HepG2 (cell line): Measurements from ENCODE around the gene SLC22A23. TPM values are rescaled to one million over a fixed set of nuclear protein-coding genes. Genes with fewer than 3 reads are reported as not detected.
A peak's percentile ranks its signal among the peaks of the same experiment; 100 is the strongest.

Source experiments
- ATF7 ChIP-seq, 2 experiments: fragments of 450-650 bp in 1 of 2; sonication (generic) in 1 of 2; formaldehyde crosslinking in 1 of 2; IDR thresholded peaks; 2 replicates each; pipeline versions ENCODE4 v1.4.0 to v1.6.1; 2016 to 2020; ENCODE audit warnings: antibody characterized with exemption in 1 of 2, mild to moderate bottlenecking in 1 of 2, missing genetic modification reagents in 1 of 2
- CEBPG ChIP-seq: IDR thresholded peaks from 2 replicates; pipeline ENCODE4 v1.6.1; 2016
- FOXJ3 ChIP-seq: sonication (generic); formaldehyde crosslinking; IDR thresholded peaks from 2 replicates; pipeline ENCODE4 v1.4.0; 2020; ENCODE audit warnings: missing genetic modification reagents, mild to moderate bottlenecking, borderline replicate concordance
- GZF1 ChIP-seq: sonication (generic); formaldehyde crosslinking; IDR thresholded peaks from 2 replicates; pipeline ENCODE4 v1.5.1; 2020; ENCODE audit warnings: mild to moderate bottlenecking, missing genetic modification reagents
- HNF4G ChIP-seq, 2 experiments: sonication (generic) in 1 of 2; formaldehyde crosslinking in 1 of 2; IDR thresholded peaks; 2 replicates each; pipeline versions ENCODE4 v1.4.0 to v1.6.1; 2011 to 2020; ENCODE audit warnings: borderline replicate concordance in 2 of 2, low read depth in 2 of 2, mild to moderate bottlenecking in 2 of 2, low read length in 1 of 2, missing genetic modification reagents in 1 of 2, moderate library complexity in 1 of 2
- KDM4B ChIP-seq: sonication (generic); formaldehyde crosslinking; IDR thresholded peaks from 2 replicates; pipeline ENCODE4 v1.4.0; 2020; ENCODE audit warnings: missing genetic modification reagents
- MED1 ChIP-seq: sonication (generic); formaldehyde crosslinking; IDR thresholded peaks from 2 replicates; pipeline ENCODE4 v1.4.0; 2020; ENCODE audit warnings: missing genetic modification reagents
- MLXIP ChIP-seq: sonication (generic); formaldehyde crosslinking; IDR thresholded peaks from 2 replicates; pipeline ENCODE4 v1.9.0; 2021; ENCODE audit warnings: missing genetic modification reagents, borderline replicate concordance
- NCOA1 ChIP-seq: sonication (generic); formaldehyde crosslinking; IDR thresholded peaks from 2 replicates; pipeline ENCODE4 v1.9.0; 2021; ENCODE audit warnings: missing genetic modification reagents
- NFKBIZ ChIP-seq: IDR thresholded peaks from 2 replicates; pipeline ENCODE4 v1.6.1; 2018; ENCODE audit warnings: missing genetic modification reagents, missing compliant biosample characterization
- NPAS2 ChIP-seq: sonication (generic); formaldehyde crosslinking; IDR thresholded peaks from 2 replicates; pipeline ENCODE4 v1.8.0; 2022; ENCODE audit warnings: mild to moderate bottlenecking, missing genetic modification reagents, borderline replicate concordance
- PBX3 ChIP-seq: sonication (generic); formaldehyde crosslinking; IDR thresholded peaks from 2 replicates; pipeline ENCODE4 v1.8.1; 2023; ENCODE audit warnings: missing genetic modification reagents, inconsistent platforms, borderline replicate concordance
- POLR2A ChIP-seq, 2 experiments: IDR thresholded peaks; 2 replicates each; pipeline ENCODE4 v1.6.1; 2011; ENCODE audit warnings: low read depth in 2 of 2, low read length in 2 of 2, mild to moderate bottlenecking in 1 of 2, moderate library complexity in 1 of 2; ENCODE audit not compliant: insufficient read depth in 1 of 2
- RNF219 ChIP-seq: sonication (generic); formaldehyde crosslinking; IDR thresholded peaks from 2 replicates; pipeline ENCODE4 v1.5.0; 2020; ENCODE audit warnings: mild to moderate bottlenecking, missing genetic modification reagents
- SMC3 ChIP-seq: IDR thresholded peaks from 2 replicates; pipeline ENCODE4 v1.6.1; 2011; ENCODE audit warnings: low read length, improper control_type of control experiment
- SNAPC2 ChIP-seq: sonication (generic); formaldehyde crosslinking; IDR thresholded peaks from 2 replicates; pipeline ENCODE4 v1.8.1; 2022; ENCODE audit warnings: mild to moderate bottlenecking, missing genetic modification reagents
- SRY ChIP-seq: sonication (generic); formaldehyde crosslinking; IDR thresholded peaks from 2 replicates; pipeline ENCODE4 v1.8.0; 2022; ENCODE audit warnings: mild to moderate bottlenecking, missing genetic modification reagents
- STAT6 ChIP-seq: sonication (generic); formaldehyde crosslinking; IDR thresholded peaks from 2 replicates; pipeline ENCODE4 v1.4.0; 2020; ENCODE audit warnings: missing genetic modification reagents, mild to moderate bottlenecking, borderline replicate concordance
- ZFP62 ChIP-seq: sonication (generic); formaldehyde crosslinking; IDR thresholded peaks from 2 replicates; pipeline ENCODE4 v1.4.0; 2020; ENCODE audit warnings: missing genetic modification reagents
- ZNF235 ChIP-seq: sonication (generic); formaldehyde crosslinking; IDR thresholded peaks from 2 replicates; pipeline ENCODE4 v1.8.1; 2023; ENCODE audit warnings: mild to moderate bottlenecking, missing genetic modification reagents, borderline replicate concordance
- ZNF572 ChIP-seq: sonication (generic); formaldehyde crosslinking; IDR thresholded peaks from 2 replicates; pipeline ENCODE4 v1.5.1; 2020; ENCODE audit warnings: mild to moderate bottlenecking, missing genetic modification reagents
- polyA plus RNA-seq, 8 experiments: library from polyadenylated mRNA; depleted of rRNA in 3 of 8; stranded (reverse) in 7 of 8; unstranded in 1 of 8; fragments of >200 nt; fragmentation: Illumina TruSeq in 4 of 8; extraction: Trizol in 4 of 8; gene quantifications; 2 replicates each; pipeline versions ENCODE4 v1.2.1 to v1.2.3, GENCODE V29; 2011 to 2016; ENCODE audit warnings: low read depth in 4 of 8, missing spikeins in 1 of 8, mixed read lengths in 1 of 8; ENCODE audit not compliant: insufficient read depth in 1 of 8
- total RNA-seq, 5 experiments: library from RNA; depleted of rRNA; stranded (reverse); fragments of >200 nt; fragmentation: Illumina TruSeq; extraction: Trizol; gene quantifications; 2 replicates each; pipeline ENCODE4 v1.2.3, GENCODE V29; 2016; ENCODE audit warnings: low read depth in 1 of 5

SLC22A23 gene
- total and polyA plus RNA-seq, 2 of the 13 experiments (the other 11 are each of a cell fraction or from before 2014, with no cell fraction given), result 11.8 to 17.5 TPM

GRCh38 chr6:3356056-3356823, 100.6 kb downstream of the SLC22A23 start (continued):
- TF ChIP-seq MED1 (CRISPR knock-in tag), result peak; percentile 72
- TF ChIP-seq SMC3, result 0 out of 2 replicates have a peak, but pooled peaks have one; percentile 1
- TF ChIP-seq ZNF235 (CRISPR knock-in tag), result no peak
- 0 out of 2 replicates have a peak, but pooled peaks have one; percentile 23 for TF ChIP-seq CEBPG (CRISPR knock-in tag)
- TF ChIP-seq POLR2A (IDR thresholded peaks at IDR 0.05; ENCODE audit: insufficient read depth in 1 of 2, low read depth in 2 of 2, low read length in 2 of 2), result peak in 1 of 2 experiments; percentile 42; a peak in 1 of 4 replicates
- no peak for TF ChIP-seq ZFP62 (CRISPR knock-in tag)
- TF ChIP-seq NCOA1 (CRISPR knock-in tag), result no peak
- no peak for TF ChIP-seq ATF7 (IDR thresholded peaks at IDR 0.05)
- TF ChIP-seq ATF7 (CRISPR knock-in tag; IDR thresholded peaks at IDR 0.05), result no peak
- TF ChIP-seq HNF4G (IDR thresholded peaks at IDR 0.05; ENCODE audit: borderline replicate concordance, low read depth, low read length), result no peak
- TF ChIP-seq HNF4G (CRISPR knock-in tag; IDR thresholded peaks at IDR 0.05; ENCODE audit: borderline replicate concordance, low read depth), result peak; percentile 59; the same call in 1 of the 2 replicates
- no peak for TF ChIP-seq SNAPC2 (CRISPR knock-in tag)
- no peak for TF ChIP-seq MLXIP
- TF ChIP-seq ZNF572 (CRISPR knock-in tag), result no peak
- TF ChIP-seq KDM4B (CRISPR knock-in tag), result no peak
- TF ChIP-seq STAT6 (CRISPR knock-in tag), result 0 out of 2 replicates have a peak, but pooled peaks have one; percentile 39
- no peak for TF ChIP-seq PBX3 (CRISPR knock-in tag)
- TF ChIP-seq GZF1, result no peak
- TF ChIP-seq NPAS2, result no peak
- TF ChIP-seq FOXJ3 (CRISPR knock-in tag), result no peak
- no peak for TF ChIP-seq RNF219 (CRISPR knock-in tag)
- TF ChIP-seq SRY (CRISPR knock-in tag), result no peak
- no peak for TF ChIP-seq NFKBIZ (CRISPR knock-in tag)
